ENCODE results near the gene GAA. TPM values are rescaled to one million over a fixed set of nuclear protein-coding genes. Genes with fewer than 3 reads are reported as not detected.
"Not testable (repeated sequence)": the region's sequence is repeated elsewhere in the genome, so short reads cannot be mapped to it uniquely, and the experiment has no call there.

Gene GAA
- total and polyA plus RNA-seq, 10 donors, result 22.7 to 166 (median 95.9) TPM

GRCh38 chr17:80087346-80088265, 13.8 kb upstream of the GAA start:
- H3K36me3 ChIP-seq, result no peaks in the 10 kb centered on the region
- WGBS, 5 donors, result 82 to 90% (median 83%) methylated on average over 30 to 34 of the region's 34 CpGs
- no peaks in the 10 kb centered on the region for H3K9me3 ChIP-seq
- H3K4me1 ChIP-seq, result peaks cover 0 to 18% (median 3%) of the 10 kb centered on the region in 6 donors
- no peak for TF ChIP-seq CTCF (IDR thresholded peaks at IDR 0.05 in 8 of 11, conservative IDR thresholded peaks at IDR 0.05 in 3 of 11)
- TF ChIP-seq POLR2A (IDR thresholded peaks at IDR 0.05), result no peak
- no peak for TF ChIP-seq POLR2AphosphoS5 (IDR thresholded peaks at IDR 0.05)
- no peak overlapping the region for H3K4me3 ChIP-seq
- intact Hi-C loops (cut with DNase I; ENCODE audit: low total_unique reads), result no loop called here
- no peak overlapping the region for H3K27ac ChIP-seq
- peaks cover 0 to 21% (median 0%) of the 10 kb centered on the region in 7 donors for H3K27me3 ChIP-seq (replicated peaks in 1 of 7)
- no peak for DNase-seq

- peaks cover 0 to 26% (median 4%) of the 10 kb centered on the region in 6 donors for H3K4me1 ChIP-seq
- intact Hi-C loops (cut with DNase I; ENCODE audit: low total_unique reads), result no loop called here
- H3K9me3 ChIP-seq, result no peaks in the 10 kb centered on the region
- 89 to 97% (median 94%) methylated on average over 16 of the region's 16 CpGs for WGBS, 5 donors
- H3K4me3 ChIP-seq, result no peak overlapping the region
- peaks cover 0 to 21% (median 0%) of the 10 kb centered on the region in 7 donors for H3K27me3 ChIP-seq (replicated peaks in 1 of 7)
- no peak overlapping the region for H3K27ac ChIP-seq
- H3K36me3 ChIP-seq, result no peaks in the 10 kb centered on the region
- TF ChIP-seq POLR2AphosphoS5 (IDR thresholded peaks at IDR 0.05) (no peak), CTCF (IDR thresholded peaks at IDR 0.05 in 8 of 11, conservative IDR thresholded peaks at IDR 0.05 in 3 of 11) (no peak), POLR2A (IDR thresholded peaks at IDR 0.05) (no peak)
- no peak for DNase-seq
Observed at GRCh38 chr17:80089762-80090161, 11.6 kb upstream of the GAA start.

GRCh38 chr17:80090164-80090563, 11.2 kb upstream of the GAA start:
- Histone ChIP-seq H3K27me3 (replicated peaks in 1 of 7) (peaks cover 0 to 21% (median 0%) of the 10 kb centered on the region in 7 donors), H3K4me1 (peaks cover 0 to 26% (median 4%) of the 10 kb centered on the region in 6 donors)
- peak; percentile 16 for DNase-seq
- H3K4me3 ChIP-seq; H3K27ac ChIP-seq; intact Hi-C loops (cut with DNase I; ENCODE audit: low total_unique reads); H3K9me3 ChIP-seq; H3K36me3 ChIP-seq: not testable (repeated sequence)
- WGBS, 5 donors, result 91 to 96% (median 93%) methylated on average over 33 to 44 of the region's 44 CpGs

GRCh38 chr17:80091376-80091775, 10.0 kb upstream of the GAA start:
- Histone ChIP-seq H3K27ac (peak overlapping the region in 4 of 8 donors; percentile 82 to 94 (median 89)), H3K4me3 (no peak overlapping the region), H3K36me3 (no peaks in the 10 kb centered on the region), H3K9me3 (no peaks in the 10 kb centered on the region), H3K4me1 (peaks cover 0 to 26% (median 4%) of the 10 kb centered on the region in 6 donors), H3K27me3 (replicated peaks in 1 of 7) (peaks cover 0 to 20% (median 0%) of the 10 kb centered on the region in 7 donors)
- intact Hi-C loops (cut with DNase I; ENCODE audit: low total_unique reads), result no loop called here
- TF ChIP-seq CTCF (IDR thresholded peaks at IDR 0.05 in 8 of 11, conservative IDR thresholded peaks at IDR 0.05 in 3 of 11), result no peak
- no peak for TF ChIP-seq POLR2A (IDR thresholded peaks at IDR 0.05)
- TF ChIP-seq POLR2AphosphoS5 (IDR thresholded peaks at IDR 0.05), result no peak
- 76 to 96% (median 83%) methylated on average over 4 of the region's 4 CpGs for WGBS, 5 donors
- no peak for DNase-seq

Measured in spleen (tissue), 11 donors.